NCI-H2107 (cell line): ENCODE measurements around the gene SFXN5.
"Not testable (repeated sequence)": the region's sequence is repeated elsewhere in the genome, so short reads cannot be mapped to it uniquely, and the experiment has no call there.

ENCODE experiments used
- DNase-seq: peaks from one replicate; lab custom pipeline; 2025; lab: John Stamatoyannopoulos, UW

SFXN5 gene

GRCh38 chr2:73071360-73072128, at the start of gene SFXN5:
Gene SFXN5 (minus strand): TSS chr2:73071712. CDS start chr2:73071705, 7 bp downstream.
- peak; percentile 90 for DNase-seq

DNA sequence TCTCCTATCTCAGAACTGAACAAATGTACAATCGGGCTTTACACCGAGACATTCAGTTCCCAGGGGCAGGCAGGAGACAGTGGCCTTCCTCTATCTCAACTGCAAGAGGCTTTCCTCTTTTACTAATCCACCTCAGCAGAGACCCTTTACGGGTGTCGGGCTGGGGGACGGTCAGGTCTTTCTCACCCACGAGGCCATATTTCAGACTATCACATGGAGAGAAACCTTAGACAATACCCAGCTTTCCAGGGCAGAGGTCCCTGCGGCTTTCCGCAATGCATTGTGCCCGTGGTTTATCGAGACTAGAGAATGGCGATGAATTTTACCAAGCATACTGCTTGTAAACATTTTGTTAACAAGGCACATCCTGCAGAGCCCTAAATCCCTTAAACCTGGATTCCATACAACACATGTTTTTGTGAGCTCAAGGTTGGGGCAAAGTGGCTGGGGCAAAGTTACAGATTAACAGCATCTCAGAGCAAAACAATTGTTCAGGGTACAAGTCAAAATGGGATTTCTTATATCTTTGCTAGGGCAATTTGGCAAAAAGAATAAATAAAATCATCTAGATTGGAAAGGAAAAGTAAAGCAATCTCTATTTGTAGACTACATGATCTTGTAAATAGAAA, 48.2 kb upstream of the SFXN5 start:
- not testable (repeated sequence) for DNase-seq

DNA sequence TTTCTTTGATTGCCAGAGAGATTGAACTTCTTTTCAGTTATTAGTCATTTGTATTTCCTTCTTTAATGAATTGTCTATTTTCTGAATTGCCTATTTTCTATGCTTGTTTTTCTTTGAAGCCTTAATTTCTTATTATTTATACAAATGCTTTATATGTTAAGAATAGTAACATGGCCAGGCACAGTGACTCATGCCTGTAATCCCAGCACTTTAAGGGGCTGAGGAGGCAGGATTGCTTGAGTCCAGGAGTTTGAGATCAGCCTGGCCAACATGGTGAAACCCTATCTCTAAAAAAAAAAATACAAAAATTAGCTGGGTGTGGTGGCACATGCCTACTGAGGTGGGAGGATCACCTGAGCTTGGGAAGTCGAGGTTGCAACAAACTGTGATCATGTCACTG, 45.9 kb upstream of the SFXN5 start:
- DNase-seq: no peak

DNA sequence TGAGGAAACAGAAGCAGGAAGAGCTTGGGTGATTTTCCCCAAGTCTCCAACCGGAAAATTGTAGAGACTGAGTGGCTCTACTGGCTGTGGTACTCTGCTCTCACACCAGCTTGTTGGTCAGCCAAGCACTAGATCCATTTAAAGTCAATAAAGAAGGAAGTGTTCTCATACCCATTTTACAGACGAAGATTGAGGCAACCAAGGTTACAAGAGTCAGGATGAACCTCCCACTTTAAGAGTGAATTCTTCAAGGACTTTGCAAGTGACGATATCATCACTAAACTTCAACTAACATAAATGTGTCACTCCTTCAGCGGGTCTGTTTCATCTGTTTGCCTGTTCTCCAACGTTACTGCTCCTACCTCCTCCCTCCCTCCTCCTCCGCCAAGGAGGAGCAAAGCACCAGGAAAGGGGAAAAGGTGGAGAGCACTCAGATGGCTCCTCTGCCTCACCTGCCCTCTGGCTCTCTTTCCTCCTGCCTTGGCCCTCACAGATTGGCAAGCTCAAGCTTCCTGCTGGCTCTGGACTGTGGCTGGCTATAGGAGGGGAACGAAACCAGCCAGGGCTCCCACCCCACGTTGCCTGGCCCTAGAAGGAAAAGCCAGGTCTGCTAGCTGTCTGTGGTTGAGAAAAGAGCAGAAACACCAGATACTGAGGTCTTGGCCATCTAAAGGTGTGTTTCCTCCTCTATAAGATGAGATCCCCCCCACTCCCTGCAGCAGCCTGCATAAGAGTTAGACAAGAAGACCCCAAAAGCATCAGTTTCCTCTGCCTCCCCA, 44.9 kb upstream of the SFXN5 start:
- DNase-seq: no peak

DNA sequence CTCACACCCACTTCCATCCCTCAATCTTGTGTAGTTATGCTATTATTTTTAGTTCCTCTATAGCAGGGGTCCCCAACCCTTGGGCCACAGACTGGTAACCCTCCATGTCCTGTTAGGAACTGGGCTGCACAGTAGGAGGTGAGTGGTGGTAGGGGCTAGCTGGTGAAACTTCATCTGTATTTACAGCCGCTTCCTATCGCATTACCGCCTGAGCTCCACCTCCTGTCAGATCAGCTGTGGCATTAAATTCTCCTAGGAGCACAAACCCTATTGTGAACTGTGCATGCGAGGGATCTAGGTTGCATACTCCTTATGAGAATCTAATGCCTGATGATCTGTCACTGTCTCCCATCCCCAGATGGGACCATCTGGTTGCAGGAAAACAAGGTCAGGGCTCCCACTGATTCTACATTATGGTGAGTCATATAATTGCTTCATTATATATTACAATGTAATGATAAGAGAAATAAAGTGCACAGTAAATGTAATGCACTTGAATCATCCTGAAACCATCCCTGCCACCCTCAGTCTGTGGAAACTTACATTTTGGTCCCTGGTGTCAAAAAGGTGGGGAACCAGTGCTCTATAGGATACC, 42.9 kb upstream of the SFXN5 start:
- DNase-seq: no peak

DNA sequence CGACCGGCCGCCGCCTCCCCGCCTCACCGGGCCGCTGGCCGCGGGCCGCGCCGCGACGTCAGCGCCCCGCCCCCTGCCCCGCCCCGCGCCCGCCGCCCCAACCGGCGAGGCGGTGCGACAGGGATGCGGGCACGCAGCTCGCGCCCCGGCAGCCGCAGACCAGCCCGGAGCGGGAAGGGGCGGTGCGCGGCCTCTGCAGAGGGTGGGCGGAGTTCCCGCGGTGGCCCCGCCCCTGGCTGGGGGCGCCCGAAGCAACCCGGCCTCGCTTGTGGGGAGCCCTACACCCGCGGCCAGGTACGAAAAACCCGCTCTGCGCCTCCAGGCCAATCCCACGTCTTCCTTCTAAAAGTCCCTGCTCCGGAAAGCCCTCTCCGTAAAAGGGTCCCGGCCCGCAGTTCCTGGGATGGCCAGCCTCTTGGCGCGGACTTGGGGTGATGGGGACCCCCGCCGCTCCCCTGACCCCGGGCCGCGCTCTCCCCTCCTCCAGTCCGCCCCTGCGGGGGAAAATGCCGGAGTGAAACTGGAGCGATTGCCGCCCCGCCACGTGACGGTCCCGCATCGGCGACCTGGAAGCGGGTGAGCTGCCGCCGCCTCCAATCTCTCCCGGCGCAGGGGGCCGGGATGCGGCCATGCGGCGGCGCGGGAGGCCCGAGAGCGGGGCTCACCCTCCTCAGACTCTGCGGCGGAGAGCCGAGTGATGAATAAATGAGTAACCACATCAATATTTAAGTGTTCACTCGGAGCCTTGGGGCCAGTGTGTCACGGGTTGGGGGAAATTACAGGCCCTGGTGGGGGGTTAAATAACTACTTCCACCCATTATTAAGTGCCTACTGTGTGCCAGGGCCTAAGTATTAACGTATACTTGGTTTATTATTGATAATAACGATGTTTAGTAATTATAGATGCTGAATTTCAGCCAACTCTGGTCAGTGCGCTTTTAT, 41.7 kb upstream of the SFXN5 start, which contains the start of gene RAB11FIP5:
TSS of gene RAB11FIP5 (minus strand) at position 36 of the 942 bp plus-strand sequence. CDS start 171 bp downstream, outside the sequence.
- DNase-seq: peak; percentile 32

GRCh38 chr2:73112026-73112912, 40.8 kb upstream of the SFXN5 start:
- no peak for DNase-seq

DNA sequence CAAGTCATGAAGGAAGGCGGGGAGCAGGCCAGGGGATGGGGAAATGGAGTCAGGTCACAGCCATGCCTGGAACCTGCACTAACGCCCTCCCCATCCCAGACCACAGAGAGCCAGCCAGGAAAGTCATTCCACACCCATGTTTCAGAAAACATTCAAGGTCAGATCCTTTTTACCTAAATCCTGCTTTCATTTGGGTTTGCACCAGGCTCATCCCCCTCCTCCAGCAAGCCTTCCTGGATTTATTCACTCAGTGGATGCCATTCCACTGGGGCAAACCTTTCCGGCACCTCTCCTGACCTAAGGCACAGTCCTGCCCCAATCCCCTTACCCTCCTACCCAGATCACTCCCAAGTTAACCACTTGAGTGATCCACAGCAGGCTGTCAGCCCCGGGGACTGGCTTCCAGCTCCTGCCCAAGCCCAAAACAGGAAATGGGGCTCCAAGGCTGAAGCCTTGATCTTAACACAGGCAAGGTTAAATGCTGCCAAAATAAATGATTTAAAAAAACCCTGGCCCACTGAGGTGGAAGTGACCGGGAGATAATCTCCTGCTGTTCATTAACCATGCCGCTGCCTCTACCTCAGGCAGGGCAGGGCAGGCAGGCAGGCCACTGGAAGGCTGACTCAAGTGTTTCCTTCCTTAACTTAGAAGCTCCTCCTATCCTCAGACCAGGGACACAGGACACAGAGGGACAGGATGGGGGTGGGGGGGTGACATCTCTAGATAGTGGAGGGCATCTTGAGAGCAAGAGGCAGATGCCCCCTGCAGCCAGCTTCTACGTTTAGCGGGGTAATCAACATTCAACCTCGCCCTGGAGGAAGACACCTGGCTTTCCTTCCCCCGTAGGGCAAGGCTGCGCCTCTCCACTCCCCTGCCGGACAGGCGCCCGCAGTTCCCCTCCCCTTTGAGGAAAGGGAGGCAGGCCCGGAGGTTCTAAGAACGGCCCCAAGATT, 39.8 kb upstream of the SFXN5 start:
- DNase-seq: no peak

DNA sequence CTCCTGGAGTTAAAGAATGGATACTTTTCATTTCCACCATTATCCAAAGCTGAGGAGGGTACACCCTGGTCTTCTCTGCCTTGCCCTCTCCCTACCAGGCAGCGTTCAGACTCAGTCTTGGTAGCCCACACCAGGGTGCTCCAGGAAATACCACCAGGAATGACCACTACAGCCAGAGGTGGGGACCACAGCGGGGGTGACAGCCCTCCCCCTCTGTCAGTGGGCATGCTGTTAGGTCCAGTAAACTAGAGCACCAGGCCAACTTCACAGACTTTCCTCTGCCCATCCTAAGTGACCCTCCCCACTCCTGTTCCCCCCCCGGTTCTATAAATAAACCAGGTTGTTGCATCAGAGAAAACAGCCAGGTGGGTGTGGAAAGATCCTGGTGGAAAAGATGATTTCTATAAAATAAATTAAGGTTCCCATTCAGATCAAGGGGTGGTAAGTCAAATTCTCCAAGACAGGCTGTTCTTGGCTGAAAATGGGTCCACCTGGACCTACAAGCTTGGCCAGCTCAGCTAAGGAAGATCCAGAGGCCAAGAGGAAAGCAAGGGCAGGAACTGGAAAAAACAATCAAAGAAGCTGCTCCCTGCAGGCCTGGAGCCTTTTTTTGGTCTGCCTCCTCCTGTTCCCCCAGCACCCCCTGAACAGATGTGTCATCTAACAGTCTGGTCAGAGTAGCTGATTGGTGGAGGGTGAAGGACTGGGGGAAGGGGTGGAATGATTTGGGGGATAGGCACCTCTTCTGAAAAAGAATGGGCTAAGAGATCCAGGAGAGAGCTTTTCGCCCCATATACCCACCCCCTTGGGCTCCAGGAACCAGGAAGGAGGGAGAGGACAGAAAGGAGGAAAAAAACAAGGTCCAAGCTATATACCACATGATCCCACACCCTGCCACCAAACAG, 38.9 kb upstream of the SFXN5 start:
- DNase-seq: no peak

GRCh38 chr2:73109431-73110167, 38.1 kb upstream of the SFXN5 start:
- DNase-seq: no peak

GRCh38 chr2:73107211-73107926, 35.9 kb upstream of the SFXN5 start:
- no peak for DNase-seq

GRCh38 chr2:73106791-73107190, 35.3 kb upstream of the SFXN5 start:
- DNase-seq: no peak

DNA sequence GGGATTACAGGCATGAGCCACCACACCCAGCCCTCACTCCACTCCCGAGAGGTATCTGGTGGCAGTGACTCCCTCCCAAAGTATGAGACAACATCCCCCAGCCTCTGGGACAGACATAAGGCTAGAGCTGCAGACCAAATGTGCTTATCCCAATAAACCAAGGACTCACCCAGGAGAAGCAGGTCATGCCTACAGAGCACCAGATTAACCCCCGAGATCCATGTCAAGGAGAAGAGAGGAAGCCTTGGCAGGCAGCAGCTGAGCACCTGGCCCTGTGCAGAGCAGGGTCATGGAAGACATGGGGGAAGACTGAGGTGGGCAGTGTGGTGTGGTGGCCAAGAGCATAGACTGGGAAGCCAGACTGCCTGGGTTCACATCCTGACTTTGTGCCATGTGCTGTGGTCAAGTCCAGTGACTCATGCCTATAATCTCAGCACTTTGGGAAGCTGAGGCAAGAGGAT, 34.0 kb upstream of the SFXN5 start:
- DNase-seq: no peak

GRCh38 chr2:73104933-73105332, 33.4 kb upstream of the SFXN5 start:
- DNase-seq: no peak

GRCh38 chr2:73103018-73103542, 31.6 kb upstream of the SFXN5 start:
- no peak for DNase-seq

DNA sequence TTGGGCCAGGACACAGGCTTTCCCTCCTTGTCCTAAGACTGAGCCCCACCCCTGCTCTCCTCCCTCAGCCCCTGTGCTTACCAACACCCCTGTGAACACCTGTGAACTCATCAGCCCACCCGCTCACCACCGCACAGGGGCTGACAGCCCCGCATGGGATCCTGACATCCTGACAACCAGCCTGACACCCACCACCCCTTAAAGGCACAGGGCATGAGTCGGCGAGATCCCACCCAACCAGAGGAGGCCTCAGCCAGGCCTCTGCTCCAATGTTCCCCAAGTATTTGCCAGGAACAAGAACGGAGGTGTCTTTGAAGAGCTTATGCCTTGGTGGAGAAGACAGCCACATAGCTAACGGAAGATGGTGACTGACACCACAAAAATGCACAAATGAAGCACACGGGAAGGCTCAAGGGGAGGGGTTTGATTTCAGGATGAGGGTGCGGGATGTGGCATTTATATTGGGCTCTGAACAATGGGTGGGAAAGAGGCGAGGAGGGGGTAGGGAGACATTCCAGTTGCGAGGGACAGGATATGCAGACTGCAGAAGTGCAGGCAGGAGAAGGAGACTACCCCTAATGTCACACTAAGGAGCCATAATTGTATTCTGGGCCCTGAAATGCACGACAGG, 30.2 kb upstream of the SFXN5 start:
- no peak for DNase-seq
